GM23338 (cell line): Measurements from ENCODE around the gene SERPINA3.

Experiments
- CREB1 ChIP-seq: fragments of 250-450 bp; sonication (Bioruptor Pico); IDR thresholded peaks from 2 replicates; pipeline ENCODE4 v1.5.0; 2020; ENCODE audit warnings: low read depth, mild to moderate bottlenecking, moderate library complexity
- EZH2 ChIP-seq: fragments of 200-600 bp; sonication (generic); IDR thresholded peaks from one replicate; pipeline ENCODE4 v1.8.0; 2017; ENCODE audit warnings: antibody characterized with exemption, mild to moderate bottlenecking, low read depth; ENCODE audit not compliant: unreplicated experiment
- EZH2phosphoT487 ChIP-seq: fragments of 200-600 bp; sonication (generic); IDR thresholded peaks from one replicate; pipeline ENCODE4 v1.8.1; 2018; ENCODE audit warnings: antibody characterized with exemption; ENCODE audit not compliant: unreplicated experiment
- NANOG ChIP-seq: IDR thresholded peaks from 2 replicates; pipeline ENCODE4 v1.6.1; 2016; ENCODE audit warnings: antibody characterized with exemption, borderline replicate concordance
- POLR2AphosphoS5 ChIP-seq: IDR thresholded peaks from 2 replicates; pipeline ENCODE4 v1.6.1; 2016; ENCODE audit warnings: antibody characterized with exemption, low read depth
- ZNF114 ChIP-seq: fragments of 250-450 bp; sonication (Bioruptor Pico); IDR thresholded peaks from 2 replicates; pipeline ENCODE4 v1.5.0; 2020; ENCODE audit warnings: mild to moderate bottlenecking, moderate library complexity
- TF ChIP-seq, protein P1 (sequence below), 2 experiments: fragments of 200-600 bp in 1 of 2; sonication (generic) in 1 of 2; conservative IDR thresholded peaks; 2 replicates each; pipeline versions ENCODE4 v1.5.1 to v1.6.1; 2016 to 2017; ENCODE audit warnings: antibody characterized with exemption in 2 of 2, low read depth in 2 of 2, mild to moderate bottlenecking in 2 of 2, moderate library complexity in 1 of 2
- TF ChIP-seq, protein P2 (sequence below): IDR thresholded peaks from one replicate; pipeline ENCODE4 v1.6.1; 2018; ENCODE audit warnings: antibody characterized with exemption; ENCODE audit not compliant: unreplicated experiment

GRCh38 chr14:94670692-94671285, 58.6 kb downstream of the SERPINA3 start:
- TF ChIP-seq, protein P1, sequence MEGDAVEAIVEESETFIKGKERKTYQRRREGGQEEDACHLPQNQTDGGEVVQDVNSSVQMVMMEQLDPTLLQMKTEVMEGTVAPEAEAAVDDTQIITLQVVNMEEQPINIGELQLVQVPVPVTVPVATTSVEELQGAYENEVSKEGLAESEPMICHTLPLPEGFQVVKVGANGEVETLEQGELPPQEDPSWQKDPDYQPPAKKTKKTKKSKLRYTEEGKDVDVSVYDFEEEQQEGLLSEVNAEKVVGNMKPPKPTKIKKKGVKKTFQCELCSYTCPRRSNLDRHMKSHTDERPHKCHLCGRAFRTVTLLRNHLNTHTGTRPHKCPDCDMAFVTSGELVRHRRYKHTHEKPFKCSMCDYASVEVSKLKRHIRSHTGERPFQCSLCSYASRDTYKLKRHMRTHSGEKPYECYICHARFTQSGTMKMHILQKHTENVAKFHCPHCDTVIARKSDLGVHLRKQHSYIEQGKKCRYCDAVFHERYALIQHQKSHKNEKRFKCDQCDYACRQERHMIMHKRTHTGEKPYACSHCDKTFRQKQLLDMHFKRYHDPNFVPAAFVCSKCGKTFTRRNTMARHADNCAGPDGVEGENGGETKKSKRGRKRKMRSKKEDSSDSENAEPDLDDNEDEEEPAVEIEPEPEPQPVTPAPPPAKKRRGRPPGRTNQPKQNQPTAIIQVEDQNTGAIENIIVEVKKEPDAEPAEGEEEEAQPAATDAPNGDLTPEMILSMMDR (conservative IDR thresholded peaks at IDR 0.05; ENCODE audit: low read depth in 2 of 2): no peak
- no peak for TF ChIP-seq EZH2
- TF ChIP-seq CREB1 (CRISPR knock-in tag): no peak
- TF ChIP-seq POLR2AphosphoS5: no peak
- TF ChIP-seq, protein P2, sequence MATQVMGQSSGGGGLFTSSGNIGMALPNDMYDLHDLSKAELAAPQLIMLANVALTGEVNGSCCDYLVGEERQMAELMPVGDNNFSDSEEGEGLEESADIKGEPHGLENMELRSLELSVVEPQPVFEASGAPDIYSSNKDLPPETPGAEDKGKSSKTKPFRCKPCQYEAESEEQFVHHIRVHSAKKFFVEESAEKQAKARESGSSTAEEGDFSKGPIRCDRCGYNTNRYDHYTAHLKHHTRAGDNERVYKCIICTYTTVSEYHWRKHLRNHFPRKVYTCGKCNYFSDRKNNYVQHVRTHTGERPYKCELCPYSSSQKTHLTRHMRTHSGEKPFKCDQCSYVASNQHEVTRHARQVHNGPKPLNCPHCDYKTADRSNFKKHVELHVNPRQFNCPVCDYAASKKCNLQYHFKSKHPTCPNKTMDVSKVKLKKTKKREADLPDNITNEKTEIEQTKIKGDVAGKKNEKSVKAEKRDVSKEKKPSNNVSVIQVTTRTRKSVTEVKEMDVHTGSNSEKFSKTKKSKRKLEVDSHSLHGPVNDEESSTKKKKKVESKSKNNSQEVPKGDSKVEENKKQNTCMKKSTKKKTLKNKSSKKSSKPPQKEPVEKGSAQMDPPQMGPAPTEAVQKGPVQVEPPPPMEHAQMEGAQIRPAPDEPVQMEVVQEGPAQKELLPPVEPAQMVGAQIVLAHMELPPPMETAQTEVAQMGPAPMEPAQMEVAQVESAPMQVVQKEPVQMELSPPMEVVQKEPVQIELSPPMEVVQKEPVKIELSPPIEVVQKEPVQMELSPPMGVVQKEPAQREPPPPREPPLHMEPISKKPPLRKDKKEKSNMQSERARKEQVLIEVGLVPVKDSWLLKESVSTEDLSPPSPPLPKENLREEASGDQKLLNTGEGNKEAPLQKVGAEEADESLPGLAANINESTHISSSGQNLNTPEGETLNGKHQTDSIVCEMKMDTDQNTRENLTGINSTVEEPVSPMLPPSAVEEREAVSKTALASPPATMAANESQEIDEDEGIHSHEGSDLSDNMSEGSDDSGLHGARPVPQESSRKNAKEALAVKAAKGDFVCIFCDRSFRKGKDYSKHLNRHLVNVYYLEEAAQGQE: no peak
- no peak for TF ChIP-seq EZH2phosphoT487
- TF ChIP-seq NANOG: no peak
- no peak for TF ChIP-seq ZNF114
